Measurements from ENCODE around the gene JPH2. TPM values are rescaled to one million over a fixed set of nuclear protein-coding genes. Genes with fewer than 3 reads are reported as not detected.
A peak's percentile ranks its signal among the peaks of the same experiment; 100 is the strongest.
"Not testable (repeated sequence)": the region's sequence is repeated elsewhere in the genome, so short reads cannot be mapped to it uniquely, and the experiment has no call there.

The JPH2 gene
- total RNA-seq, 2 experiments from 2014 or later, result 0.12 to 0.14 TPM

DNA sequence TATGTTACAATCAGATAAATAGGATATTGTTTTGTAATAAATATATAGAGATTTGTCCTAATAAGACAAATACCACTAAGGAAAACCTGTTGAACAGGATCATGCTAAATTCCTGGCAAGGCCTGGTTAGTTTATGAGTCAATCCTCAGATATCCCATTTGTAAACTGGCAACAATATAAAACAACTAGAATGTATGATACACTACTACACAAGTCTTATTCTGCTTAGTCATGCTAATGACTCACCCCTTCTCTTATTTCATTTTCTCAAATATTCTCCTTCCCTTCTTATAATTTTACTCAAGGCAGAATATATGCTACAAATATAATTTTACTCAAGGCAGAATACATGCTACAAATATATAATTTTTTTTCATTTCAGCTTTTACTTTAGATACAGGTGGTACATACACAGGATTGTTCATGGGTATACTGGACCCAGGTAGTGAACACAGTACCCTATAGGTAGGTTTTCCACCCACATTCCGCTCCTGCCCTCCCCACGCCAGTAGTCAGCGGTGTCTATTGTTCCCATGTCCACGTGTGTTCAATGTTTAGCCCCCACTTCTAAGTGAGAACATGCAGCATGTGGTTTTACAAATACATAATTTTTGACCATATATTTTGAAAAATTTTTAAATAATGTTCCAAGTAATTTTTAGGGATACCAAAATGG is 17.3 kb upstream of the JPH2 start:
- no peak for DNase-seq
- peaks cover 24% of the 10 kb centered on the region for H3K36me3 Mint-ChIP-seq
- no peaks in the 10 kb centered on the region for H3K27me3 Mint-ChIP-seq
- no peak overlapping the region for H3K4me3 Mint-ChIP-seq
- no peaks in the 10 kb centered on the region for H3K9me3 Mint-ChIP-seq
- peaks cover 46% of the 10 kb centered on the region for H3K4me1 Mint-ChIP-seq
- H3K27ac Mint-ChIP-seq, result no peak overlapping the region

DNA sequence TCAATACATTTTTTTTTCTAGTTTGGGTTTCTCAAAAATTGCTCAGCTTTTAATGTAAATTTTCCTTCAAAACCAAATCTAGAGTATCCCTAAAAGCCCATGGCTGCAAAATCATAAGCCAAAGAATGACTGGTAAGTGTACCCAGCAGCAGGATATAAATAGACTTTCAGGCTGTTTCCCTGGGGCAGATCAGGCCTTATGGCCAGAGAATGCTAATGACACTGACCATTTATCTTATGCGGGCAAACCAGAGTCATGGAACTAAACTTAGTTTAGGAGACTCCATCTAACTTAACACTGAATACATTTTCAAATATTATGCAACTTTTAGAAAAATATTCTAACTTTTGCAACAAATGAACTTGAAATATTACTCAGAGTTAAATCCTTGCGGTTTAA is 16.2 kb upstream of the JPH2 start:
- Mint-ChIP-seq H3K4me1 (peaks cover 41% of the 10 kb centered on the region), H3K36me3 (peaks cover 30% of the 10 kb centered on the region), H3K4me3 (no peak overlapping the region), H3K27me3 (no peaks in the 10 kb centered on the region), H3K9me3 (no peaks in the 10 kb centered on the region), H3K27ac (no peak overlapping the region)
- DNase-seq, result no peak

DNA sequence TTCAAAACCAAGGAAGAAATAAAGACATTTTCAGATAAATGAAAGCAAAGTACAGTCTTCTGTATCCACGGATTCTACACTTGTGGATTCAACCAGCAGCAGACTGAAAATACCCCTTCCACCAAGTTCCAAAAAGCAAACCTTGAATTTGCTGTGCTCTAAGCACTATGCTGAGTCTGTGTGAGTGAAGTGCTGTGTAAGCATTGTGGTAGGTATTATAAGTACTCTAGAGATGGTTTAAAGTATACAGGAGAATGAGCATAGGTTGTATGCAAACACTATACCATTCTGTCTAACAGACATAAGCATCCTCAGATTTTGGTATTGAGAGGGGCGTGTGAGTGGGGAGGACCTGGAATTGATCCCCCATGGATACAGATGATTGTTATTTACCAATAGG is 14.0 kb upstream of the JPH2 start:
- DNase-seq, result no peak
- H3K27ac Mint-ChIP-seq, result no peak overlapping the region
- no peak overlapping the region for H3K4me3 Mint-ChIP-seq
- H3K4me1 Mint-ChIP-seq, result peaks cover 23% of the 10 kb centered on the region
- peaks cover 26% of the 10 kb centered on the region for H3K36me3 Mint-ChIP-seq
- H3K9me3 Mint-ChIP-seq, result no peaks in the 10 kb centered on the region
- H3K27me3 Mint-ChIP-seq, result no peaks in the 10 kb centered on the region

DNA sequence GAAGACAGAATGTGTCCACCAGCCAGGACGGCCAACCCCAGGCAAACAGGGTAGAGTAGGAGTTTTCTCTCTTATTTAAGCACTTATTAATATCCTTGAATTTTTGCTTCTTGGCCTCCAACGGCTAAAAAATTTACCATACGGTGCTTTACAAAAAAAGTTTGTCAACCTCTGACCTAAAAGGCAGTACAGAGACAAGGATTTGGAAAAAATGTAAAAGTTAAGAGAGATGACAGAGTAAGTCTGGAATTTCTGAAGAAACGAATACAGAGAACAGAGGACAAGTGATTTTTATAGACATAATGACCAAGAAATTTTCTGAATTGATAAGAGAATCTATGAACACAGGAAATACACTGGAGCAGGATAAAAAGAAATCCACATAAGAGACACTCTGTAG is 13.4 kb upstream of the JPH2 start:
- Mint-ChIP-seq H3K27ac (no peak overlapping the region), H3K4me1 (peaks cover 23% of the 10 kb centered on the region), H3K9me3 (no peaks in the 10 kb centered on the region), H3K36me3 (peaks cover 25% of the 10 kb centered on the region), H3K27me3 (no peaks in the 10 kb centered on the region), H3K4me3 (no peak overlapping the region)
- DNase-seq, result no peak

DNA sequence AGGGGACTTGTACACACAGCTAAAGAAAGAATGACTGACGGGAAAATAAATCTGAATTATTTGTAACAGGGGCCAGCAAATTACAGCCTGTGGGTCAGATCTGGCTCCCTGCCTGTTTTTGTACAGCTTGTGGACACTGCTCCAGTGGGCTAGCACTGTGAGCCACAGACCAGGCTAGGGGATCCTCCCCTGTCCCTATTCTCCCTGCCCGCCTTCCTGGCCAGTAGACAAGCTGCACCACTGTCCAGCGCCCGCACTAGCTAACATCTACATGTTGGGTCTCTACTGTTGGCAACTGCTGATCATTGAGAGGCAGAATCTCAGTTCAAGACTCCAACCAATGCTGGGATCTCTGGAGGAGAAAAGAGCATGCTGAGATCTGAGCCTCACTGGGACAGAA is 12.9 kb upstream of the JPH2 start:
- peak overlapping the region; percentile 78 for H3K27ac Mint-ChIP-seq
- DNase-seq, result no peak
- no peaks in the 10 kb centered on the region for H3K27me3 Mint-ChIP-seq
- H3K4me3 Mint-ChIP-seq, result no peak overlapping the region
- H3K9me3 Mint-ChIP-seq, result no peaks in the 10 kb centered on the region
- peaks cover 22% of the 10 kb centered on the region for H3K36me3 Mint-ChIP-seq
- peaks cover 23% of the 10 kb centered on the region for H3K4me1 Mint-ChIP-seq

DNA sequence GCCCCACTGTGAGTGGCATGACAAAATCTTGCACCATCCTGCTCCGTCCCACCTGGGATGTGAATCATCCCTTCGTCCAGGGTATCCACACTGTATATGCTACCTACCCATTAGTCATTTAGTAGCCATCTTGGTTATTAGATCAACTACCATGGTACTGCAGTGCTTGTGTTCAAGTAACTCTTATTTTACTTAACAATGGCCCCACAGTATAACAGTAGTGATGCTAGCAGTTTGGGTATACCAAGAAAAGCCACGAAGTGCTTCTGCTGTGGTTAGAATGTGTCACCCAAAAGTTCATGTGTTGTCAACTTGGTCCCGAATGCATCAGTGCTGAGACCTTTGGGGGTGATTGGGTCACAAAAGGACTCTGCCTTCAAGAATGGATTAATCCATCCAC is 11.9 kb upstream of the JPH2 start:
- no peaks in the 10 kb centered on the region for H3K27me3 Mint-ChIP-seq
- peak; percentile 47 for DNase-seq
- peaks cover 22% of the 10 kb centered on the region for H3K36me3 Mint-ChIP-seq
- H3K9me3 Mint-ChIP-seq, result no peaks in the 10 kb centered on the region
- H3K27ac Mint-ChIP-seq, result peak overlapping the region; percentile 78
- H3K4me1 Mint-ChIP-seq, result peaks cover 19% of the 10 kb centered on the region
- peak overlapping the region; percentile 8 for H3K4me3 Mint-ChIP-seq

DNA sequence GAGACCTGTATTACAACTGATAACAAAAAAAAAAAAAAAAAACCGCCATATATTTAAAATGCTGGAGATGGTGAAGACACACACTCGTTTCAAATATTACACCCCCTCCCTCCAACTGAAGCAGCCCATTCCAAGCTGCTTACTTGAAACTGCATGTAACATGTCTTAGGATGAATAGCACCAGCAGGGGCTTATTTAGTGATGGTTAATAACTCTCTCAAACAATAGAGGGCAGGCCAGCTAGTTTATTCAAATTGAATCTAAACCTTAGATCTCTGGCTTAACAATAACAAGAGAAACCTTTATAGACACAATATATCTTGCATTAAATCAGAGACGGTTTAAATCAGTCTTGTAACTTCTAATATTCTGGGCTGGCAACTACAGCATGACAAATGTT is 9.3 kb upstream of the JPH2 start:
- H3K4me1 Mint-ChIP-seq, result peaks cover 16% of the 10 kb centered on the region
- H3K4me3 Mint-ChIP-seq, result no peak overlapping the region
- H3K9me3 Mint-ChIP-seq, result no peaks in the 10 kb centered on the region
- no peaks in the 10 kb centered on the region for H3K27me3 Mint-ChIP-seq
- H3K36me3 Mint-ChIP-seq, result peaks cover 19% of the 10 kb centered on the region
- no peak for DNase-seq
- no peak overlapping the region for H3K27ac Mint-ChIP-seq

DNA sequence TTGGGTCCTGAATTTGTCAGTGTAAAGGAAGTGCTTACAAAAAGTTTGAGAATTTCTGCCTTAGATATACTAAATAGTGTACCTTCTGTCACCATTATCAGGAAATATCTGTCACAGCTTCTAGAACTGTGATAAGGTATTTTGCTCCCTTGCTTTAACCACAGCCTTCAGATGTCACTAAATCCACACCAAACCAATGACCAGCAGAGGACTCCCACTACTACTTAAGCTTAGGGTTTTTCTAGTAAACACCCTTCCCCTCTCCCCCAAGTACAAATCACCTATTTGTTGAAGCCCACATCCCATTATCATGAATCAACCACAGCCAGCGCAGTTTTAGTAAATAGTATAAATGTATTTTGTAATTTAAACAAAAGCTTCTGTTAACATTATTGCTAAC is 8.6 kb upstream of the JPH2 start:
- no peak overlapping the region for H3K4me3 Mint-ChIP-seq
- H3K27ac Mint-ChIP-seq, result peak overlapping the region; percentile 9
- no peak for DNase-seq
- H3K36me3 Mint-ChIP-seq, result peaks cover 19% of the 10 kb centered on the region
- peaks cover 15% of the 10 kb centered on the region for H3K4me1 Mint-ChIP-seq
- H3K9me3 Mint-ChIP-seq, result no peaks in the 10 kb centered on the region
- no peaks in the 10 kb centered on the region for H3K27me3 Mint-ChIP-seq

DNA sequence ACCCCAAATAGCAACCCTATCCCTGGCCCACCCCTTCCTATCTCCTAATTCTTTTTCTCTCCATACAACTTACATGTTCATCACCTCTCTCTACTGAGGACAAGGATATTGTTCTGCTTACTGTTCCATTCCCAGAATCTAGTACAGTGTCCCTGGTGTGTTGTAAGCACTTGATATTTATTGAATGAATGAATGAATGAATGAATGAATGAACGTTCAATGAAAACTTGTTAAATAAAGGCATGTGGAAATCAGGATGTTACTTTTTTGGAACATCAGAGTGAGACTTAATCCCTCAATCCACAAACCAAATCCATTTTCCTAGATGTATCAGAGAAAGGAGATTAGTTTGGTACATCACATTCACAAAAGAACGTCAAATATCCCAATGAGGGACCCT is 6.8 kb upstream of the JPH2 start:
- no peak overlapping the region for H3K27ac Mint-ChIP-seq

DNA sequence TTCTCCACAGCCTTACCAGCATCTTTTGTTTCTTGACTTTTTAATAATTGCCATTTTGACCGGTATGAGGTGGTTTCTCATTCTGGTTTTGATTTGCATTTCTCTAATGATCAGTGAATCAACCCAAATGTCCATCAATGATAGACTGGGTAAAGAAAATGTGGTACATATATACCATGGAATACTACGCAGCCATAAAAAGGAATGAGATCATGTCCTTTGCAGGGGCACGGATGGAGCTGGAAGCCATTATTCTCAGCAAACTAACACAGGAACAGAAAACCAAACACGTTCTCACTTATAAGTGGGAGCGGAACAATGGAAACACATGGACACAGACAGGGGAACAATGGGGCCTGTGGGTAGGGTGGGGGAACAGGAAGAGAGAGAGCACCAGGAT is 4.7 kb upstream of the JPH2 start:
- H3K9me3 Mint-ChIP-seq, H3K4me1 Mint-ChIP-seq, H3K36me3 Mint-ChIP-seq, H3K27ac Mint-ChIP-seq, DNase-seq, H3K4me3 Mint-ChIP-seq: not testable (repeated sequence)
- peaks cover 18% of the 10 kb centered on the region for H3K27me3 Mint-ChIP-seq

More for the DNA sequence above, 6.8 kb upstream of the JPH2 start:
- H3K27me3 Mint-ChIP-seq, result peaks cover 3% of the 10 kb centered on the region
- no peaks in the 10 kb centered on the region for H3K9me3 Mint-ChIP-seq
- no peak for DNase-seq
- peaks cover 5% of the 10 kb centered on the region for H3K36me3 Mint-ChIP-seq
- no peak overlapping the region for H3K4me3 Mint-ChIP-seq
- H3K4me1 Mint-ChIP-seq, result peaks cover 1% of the 10 kb centered on the region

DNA sequence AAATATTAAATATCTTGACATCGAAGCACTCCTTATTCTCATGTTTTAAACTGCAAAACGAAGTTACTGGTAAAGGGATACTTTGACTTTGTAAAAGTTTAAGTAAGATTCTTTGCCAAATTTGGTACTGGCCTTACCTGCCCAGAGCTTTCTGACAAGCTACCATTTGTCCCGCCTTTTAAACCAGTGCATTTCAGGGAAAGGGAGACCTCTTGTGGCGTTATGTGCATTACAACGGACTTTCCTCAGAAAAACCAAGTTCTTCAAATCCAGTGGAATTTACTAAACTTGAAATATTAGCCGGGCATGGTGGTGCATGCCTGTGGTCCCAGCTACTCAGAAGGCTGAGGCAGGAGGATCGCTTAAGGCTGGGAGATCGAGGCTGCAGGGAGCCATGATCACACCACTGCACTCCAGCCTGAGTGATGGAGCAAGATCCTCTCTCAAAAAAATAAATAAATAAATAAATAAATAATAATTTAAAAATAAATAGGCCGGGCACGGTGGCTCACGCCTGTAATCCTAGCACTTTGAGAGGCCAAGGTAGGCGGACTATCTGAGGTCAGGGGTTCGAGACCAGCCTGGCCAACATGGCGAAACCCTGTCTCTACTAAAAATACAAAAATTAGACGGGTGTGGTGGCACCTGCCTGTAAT is 3.3 kb upstream of the JPH2 start:
- H3K27ac Mint-ChIP-seq, H3K4me1 Mint-ChIP-seq, H3K9me3 Mint-ChIP-seq, H3K4me3 Mint-ChIP-seq, H3K36me3 Mint-ChIP-seq: not testable (repeated sequence)
- peak; percentile 34 for DNase-seq
- peaks cover 30% of the 10 kb centered on the region for H3K27me3 Mint-ChIP-seq

DNA sequence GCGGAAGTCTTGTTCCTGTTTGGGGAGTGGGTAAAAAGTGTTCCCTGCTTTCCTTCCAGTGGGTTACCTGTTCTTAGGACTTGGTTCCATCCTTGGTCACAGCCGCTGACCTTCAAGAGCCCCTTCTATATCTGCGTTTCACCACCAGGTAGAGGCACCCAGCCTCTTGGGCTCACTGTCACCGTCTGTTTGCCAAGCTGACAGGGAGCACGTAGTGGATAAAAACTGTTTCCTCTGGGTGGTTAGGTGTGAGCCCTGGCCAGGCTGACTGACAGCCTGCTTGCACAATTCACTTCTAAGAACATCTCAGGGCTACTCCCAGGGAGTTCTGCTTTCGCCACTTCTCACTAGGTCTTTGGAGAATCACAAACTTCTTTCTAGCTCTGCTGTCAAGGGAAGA is 1.8 kb upstream of the JPH2 start:
- Mint-ChIP-seq H3K27ac (no peak overlapping the region), H3K4me1 (peaks cover 8% of the 10 kb centered on the region), H3K4me3 (no peak overlapping the region), H3K36me3 (no peaks in the 10 kb centered on the region), H3K27me3 (peaks cover 40% of the 10 kb centered on the region), H3K9me3 (no peaks in the 10 kb centered on the region)
- DNase-seq, result no peak

DNA sequence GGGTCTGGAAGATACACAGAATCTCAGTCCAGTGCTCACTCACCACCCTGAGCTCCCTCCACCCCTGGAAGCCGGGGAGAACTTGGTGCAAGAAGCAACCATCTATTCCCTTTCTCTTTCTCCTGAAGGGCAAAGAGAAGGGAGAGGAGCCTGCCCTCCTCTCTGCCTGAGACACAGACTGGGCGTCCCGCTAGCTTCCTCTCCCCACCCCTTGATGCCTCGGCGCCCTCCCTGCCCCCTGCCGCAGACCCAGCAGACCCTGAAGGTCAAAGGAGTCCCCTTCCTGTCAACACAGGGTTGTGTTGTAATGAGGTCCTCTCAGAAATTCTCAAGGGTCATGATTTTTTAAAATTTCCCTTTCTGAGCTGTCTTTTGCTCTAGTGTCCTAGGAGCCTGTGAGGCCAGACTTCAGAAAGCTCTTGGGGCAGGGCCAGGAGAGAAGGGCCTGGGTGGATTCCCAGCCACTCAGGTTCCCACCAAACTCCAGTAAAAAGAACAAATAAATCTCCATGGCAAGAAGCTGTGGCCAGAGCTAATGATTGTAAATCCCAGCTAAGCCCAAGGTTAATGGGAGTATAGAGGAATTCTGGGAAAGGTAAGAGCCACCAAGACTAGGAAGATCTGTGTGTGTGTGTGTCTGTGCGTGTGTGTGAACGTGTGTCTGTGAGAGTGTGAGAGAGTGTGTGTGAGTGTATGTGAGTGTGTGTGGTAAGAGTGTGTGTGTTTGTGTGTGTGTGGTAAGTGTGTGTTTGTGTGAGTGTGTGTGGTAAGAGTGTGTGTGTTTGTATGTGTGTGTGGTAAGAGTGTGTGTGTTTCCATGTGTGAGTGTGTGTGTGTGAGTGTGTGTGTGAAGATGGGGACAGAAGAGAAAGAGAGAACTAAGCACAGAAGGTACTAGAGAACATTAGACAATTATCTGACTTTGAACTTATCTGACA is 1.1 kb upstream of the JPH2 start:
- Mint-ChIP-seq H3K27me3 (peaks cover 40% of the 10 kb centered on the region), H3K36me3 (no peaks in the 10 kb centered on the region), H3K9me3 (no peaks in the 10 kb centered on the region), H3K4me1 (peaks cover 8% of the 10 kb centered on the region), H3K27ac (no peak overlapping the region), H3K4me3 (peak overlapping the region; percentile 30)
- DNase-seq, result no peak

DNA sequence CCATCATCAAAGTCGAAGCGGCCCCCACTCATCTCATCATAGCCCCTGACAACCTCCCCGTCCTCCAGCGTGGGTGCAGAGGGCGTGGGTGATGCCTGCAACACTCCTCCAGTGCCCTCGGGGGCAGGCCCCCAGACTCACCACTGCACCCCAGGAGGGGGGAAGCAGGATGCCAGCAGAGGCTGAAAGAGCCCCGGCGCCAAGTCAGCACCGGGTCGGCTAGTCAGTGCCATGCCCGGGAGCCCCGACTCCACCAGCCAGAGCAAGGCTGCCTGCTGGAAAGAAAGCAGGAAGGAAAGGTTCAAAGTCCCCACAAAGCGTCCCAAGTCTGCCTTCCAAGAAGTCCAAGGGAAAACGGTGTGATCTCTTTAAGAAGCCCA is 324 bp downstream of the JPH2 start:
- Mint-ChIP-seq H3K9me3 (no peaks in the 10 kb centered on the region), H3K36me3 (no peaks in the 10 kb centered on the region), H3K27me3 (peaks cover 40% of the 10 kb centered on the region), H3K27ac (no peak overlapping the region), H3K4me1 (peaks cover 8% of the 10 kb centered on the region), H3K4me3 (no peak overlapping the region)
- no peak for DNase-seq

DNA sequence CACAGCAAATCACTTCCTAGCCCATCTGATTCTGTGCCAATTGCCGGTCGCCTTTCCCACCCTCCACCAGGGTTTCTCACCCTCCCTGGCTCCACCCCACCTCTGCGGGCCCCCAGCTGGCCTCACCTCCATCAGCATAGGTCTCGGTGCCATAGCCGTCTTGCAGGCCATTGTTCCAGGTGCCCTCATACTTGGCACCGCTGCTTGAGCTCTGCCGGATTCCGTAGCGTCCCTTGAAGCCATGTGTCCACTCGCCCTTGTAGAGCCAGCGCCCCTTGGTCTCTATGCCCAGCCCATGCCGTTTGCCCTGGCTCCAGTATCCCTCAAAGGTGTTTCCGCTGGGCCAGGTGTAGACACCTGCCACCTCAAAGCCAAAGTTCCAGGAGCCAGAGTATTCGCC is 787 bp downstream of the JPH2 start:
- Mint-ChIP-seq H3K36me3 (no peaks in the 10 kb centered on the region), H3K4me1 (peaks cover 8% of the 10 kb centered on the region), H3K9me3 (no peaks in the 10 kb centered on the region), H3K27me3 (peaks cover 44% of the 10 kb centered on the region), H3K4me3 (no peak overlapping the region), H3K27ac (no peak overlapping the region)
- DNase-seq, result no peak
